Measurements from ENCODE around the gene ZNRD2. TPM values are rescaled to one million over a fixed set of nuclear protein-coding genes. Genes with fewer than 3 reads are reported as not detected.
"Not testable (repeated sequence)": the region's sequence is repeated elsewhere in the genome, so short reads cannot be mapped to it uniquely, and the experiment has no call there.

ZNRD2 gene, protein sequence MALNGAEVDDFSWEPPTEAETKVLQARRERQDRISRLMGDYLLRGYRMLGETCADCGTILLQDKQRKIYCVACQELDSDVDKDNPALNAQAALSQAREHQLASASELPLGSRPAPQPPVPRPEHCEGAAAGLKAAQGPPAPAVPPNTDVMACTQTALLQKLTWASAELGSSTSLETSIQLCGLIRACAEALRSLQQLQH
- total RNA-seq: 37.0 and 38.3 TPM in 2 replicates

DNA sequence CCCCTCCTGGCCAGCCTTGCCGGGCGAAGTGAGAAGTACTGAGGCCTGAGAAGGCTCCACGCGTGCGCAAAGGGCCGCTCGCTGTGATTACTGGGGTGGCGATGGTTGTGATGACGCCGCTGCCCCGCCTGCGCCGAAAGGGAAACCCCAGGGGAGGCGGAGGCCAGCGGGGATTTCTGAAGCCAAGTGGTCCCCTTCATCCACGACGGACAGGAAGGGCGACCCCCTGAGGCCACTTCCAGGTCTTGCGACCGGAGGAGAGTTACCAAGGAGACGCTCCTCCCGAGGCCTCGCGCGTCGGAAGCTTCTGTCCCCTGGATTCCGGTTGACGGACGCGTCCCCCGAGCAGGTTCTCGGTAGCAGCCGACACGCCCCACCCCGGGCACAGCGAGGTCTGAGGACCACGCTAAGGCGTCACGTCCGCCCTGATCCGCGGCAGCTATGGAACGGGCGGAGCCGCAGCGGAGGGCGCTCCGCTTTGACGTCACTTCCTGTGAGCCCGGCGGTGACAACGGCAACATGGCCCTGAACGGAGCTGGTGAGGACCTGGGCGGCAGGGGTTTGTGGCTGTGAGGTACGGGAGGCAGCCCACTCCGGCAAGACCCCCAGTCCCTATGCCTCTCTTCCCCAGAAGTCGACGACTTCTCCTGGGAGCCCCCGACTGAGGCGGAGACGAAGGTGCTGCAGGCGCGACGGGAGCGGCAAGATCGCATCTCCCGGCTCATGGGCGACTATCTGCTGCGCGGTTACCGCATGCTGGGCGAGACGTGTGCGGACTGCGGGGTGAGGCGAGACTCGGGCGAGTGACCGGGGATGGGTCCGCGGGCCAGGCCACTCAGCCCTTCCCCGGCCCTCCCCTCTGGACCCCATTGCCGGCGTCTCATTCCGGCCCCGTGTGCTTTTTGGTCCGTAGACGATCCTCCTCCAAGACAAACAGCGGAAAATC, at the start of gene ZNRD2:
ZNRD2 (plus strand) TSS at position 505 of the 946 bp plus-strand sequence; CDS start at position 520, 15 bp downstream.
- intact Hi-C loops (cut with micrococcal nuclease): loop anchor here (1.0 to 5.0 kb wide), 7 partner anchors 17 to 289 kb away; partner anchors contain the start of genes CFL1, KAT5 and PCNX3

DNA sequence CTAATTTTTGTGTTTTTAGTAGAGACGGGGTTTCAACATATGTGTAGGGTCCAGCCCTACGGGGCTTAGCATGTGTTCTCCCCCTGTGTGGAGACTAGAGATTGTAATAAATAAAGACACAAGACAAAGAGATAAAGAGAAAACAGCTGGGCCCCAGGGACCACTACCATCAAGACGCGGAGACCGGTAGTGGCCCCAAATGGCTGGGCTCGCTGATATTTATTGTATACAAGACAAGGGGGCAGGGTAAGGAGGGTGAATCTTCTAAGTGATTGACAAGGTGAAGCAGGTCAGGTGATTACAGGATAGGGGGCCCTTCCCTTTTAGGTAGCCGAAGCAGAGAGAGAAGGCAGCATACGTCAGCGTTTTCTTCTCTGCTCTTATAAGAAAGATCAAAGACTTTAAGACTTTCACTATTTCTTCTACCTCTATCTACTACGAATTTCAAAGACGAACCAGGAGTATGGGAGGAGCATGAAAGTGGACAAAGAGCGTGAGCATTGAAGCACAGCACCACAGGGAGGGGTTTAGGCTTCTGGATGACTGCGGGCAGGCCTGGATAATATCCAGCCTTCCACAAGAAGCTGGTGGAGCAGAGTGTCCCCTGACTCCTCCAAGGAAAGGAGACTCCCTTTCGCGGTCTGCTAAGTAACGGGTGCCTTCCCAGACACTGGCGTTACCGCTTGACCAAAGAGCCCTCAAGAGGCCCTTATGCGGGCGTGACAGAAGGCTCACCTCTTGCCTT, 48.3 kb upstream of the ZNRD2 start:
- intact Hi-C loops (cut with micrococcal nuclease): not testable (repeated sequence)

DNA sequence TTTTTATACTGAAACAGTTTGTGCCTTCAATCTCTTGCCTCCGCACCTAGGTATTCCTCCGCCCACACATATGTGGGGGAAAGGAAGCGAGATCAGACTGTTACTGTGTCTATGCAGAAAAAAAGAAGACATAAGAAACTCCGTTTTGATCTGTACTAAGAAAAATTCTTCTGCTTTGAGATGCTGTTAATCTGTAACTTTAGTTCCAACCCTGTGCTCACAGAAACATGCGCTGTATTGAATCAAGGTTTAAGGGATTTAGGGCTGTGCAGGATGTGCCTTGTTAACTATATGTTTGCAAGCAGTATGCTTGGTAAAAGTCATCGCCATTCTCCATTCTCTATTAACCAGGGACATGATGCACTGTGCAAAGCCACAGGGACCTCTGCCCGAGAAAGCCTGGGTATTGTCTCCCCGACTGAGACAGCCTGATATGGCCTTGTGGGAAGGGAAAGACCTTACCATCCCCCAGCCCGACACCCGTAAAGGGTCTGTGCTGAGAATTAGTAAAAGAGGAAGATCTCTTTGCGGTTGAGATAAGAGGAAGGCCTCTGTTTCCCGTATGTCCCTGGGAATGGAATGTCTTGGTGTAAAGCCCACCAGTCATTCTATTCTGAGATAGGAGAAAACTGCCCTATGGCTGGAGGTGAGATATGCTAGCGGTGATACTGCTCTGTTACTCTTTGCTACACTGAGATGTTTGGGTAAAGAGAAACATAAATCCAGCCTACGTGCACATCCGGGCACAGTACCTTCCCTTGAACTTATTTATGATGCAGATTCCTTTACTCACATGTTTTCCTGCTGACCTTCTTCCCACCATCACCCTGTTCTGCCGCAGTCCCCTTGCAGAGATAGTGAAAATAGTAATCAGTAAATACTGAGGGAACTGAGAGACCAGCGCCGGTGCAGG, 47.3 kb upstream of the ZNRD2 start:
- intact Hi-C loops (cut with micrococcal nuclease): not testable (repeated sequence)

DNA sequence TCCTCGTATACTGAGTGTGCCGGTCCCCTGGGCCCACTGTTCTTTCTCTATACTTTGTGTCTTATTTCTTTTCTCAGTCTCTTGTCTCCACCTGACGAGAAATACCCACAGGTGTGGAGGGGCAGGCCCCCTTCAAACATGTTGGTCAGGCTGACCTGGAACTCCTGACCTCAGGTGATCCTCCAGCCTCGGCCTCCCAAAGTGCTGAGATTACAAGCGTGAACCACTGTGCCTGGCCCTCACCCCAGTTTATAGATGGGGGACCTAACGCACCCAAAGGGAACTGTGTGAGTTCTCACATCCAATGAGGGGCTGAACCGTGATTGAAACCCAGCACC, 46.7 kb upstream of the ZNRD2 start:
- intact Hi-C loops (cut with micrococcal nuclease): not testable (repeated sequence)

DNA sequence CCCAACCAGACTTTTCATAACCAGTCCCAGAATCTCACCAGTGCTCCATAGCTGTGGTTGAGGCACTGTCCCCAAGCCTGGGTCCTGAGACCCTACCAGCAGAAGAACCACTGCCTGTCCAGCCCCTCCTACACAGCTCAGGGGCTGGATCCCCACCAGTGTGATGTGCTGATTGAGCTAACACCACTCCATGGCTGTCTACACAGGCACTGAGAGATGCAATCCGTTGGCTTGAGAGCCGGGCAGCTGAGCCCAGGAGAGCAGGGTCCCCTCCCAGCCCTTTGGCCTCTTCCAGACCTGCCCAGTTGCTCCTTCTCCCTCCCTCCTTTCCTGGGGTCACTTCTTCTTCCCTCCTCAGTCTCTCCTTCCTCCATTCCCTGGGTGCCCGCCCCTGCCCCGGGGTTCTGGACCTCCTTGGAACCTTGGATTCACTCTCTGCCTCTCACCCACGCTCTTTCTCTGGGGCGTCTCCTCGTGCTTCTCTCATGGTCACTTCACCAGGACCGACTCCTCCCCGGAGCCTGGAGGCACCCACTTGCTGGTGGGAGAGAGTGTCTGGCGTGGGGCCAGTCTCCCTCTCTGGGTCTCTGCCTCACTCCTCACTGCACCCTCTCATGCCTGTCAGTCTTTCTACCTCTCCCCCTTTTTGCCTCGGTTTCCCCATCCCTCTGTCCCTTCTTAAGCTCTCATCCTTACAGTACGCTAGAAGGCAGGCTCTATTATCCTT, 46.1 kb upstream of the ZNRD2 start:
- intact Hi-C loops (cut with micrococcal nuclease): loop anchor here (2.0 kb wide), 1 partner anchor 17 kb away; no protein-coding TSS in a partner anchor

DNA sequence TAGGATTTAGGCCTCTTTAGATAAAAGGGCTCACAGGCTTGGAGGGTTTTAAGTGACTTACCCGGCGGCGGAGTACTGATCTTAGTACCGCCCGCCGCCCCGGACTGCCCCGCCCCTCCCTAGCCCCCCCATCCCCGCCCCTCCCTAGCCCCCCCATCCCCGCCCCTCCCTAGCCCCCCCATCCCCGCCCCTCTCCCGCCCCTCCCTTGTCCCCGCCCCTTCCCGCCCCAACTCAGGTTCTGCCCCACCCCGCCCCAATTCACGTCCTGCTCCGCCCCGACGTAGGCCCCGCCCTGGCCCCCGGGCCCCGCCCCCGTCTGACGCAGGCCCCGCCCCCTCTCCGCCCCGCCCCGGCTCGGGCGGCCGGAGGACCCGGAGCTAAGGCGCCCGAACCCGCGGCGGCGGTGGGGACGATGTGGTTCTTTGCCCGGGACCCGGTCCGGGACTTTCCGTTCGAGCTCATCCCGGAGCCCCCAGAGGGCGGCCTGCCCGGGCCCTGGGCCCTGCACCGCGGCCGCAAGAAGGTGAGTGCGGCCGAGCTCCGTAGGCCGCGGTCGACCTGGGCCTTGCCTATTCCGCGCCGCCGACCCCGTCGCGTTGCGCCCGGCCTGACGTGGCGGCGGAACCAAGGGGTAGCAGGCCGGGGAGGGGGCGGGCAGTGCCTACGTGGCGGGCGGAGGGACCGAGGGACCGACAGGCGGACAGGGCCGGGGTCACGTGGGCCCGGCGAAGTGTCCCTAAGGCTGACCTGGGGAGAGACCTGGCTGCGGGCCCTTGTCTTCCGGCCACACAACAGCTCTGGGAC, 45.3 kb upstream of the ZNRD2 start, which contains the start of gene SCYL1:
SCYL1 (plus strand) TSS at position 343 of the 805 bp plus-strand sequence; CDS start at position 414, 71 bp downstream.
- intact Hi-C loops (cut with micrococcal nuclease): loop anchor here (2.0 kb wide), 1 partner anchor 16 kb away; no protein-coding TSS in a partner anchor

DNA sequence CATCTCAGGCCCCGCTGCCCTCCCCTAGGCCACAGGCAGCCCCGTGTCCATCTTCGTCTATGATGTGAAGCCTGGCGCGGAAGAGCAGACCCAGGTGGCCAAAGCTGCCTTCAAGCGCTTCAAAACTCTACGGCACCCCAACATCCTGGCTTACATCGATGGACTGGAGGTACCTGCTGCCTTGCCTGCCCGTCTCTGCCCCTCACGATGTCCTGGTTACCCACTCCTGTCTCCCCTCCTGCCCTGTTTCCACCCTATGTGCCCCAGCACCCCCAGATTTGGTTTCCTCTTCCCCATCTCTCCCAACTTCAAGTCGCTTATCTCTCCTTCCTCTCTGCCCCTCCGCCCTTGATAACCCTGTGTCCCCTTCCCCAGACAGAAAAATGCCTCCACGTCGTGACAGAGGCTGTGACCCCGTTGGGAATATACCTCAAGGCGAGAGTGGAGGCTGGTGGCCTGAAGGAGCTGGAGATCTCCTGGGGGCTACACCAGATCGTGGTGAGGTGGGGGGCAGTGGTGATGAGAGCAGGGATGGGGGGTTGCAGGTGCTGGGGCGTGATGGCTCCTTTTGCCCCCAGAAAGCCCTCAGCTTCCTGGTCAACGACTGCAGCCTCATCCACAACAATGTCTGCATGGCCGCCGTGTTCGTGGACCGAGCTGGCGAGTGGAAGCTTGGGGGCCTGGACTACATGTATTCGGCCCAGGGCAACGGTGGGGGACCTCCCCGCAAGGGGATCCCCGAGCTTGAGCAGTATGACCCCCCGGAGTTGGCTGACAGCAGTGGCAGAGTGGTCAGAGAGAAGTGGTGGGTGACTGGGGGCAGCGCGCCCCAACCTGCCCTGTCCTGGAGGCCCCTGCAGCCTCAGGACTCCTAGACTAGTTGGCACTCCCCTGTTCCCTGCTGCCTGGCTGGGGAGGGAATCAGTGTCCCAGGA, 44.5 kb upstream of the ZNRD2 start:
- intact Hi-C loops (cut with micrococcal nuclease): loop anchor here (2.0 kb wide), 1 partner anchor 15 kb away; no protein-coding TSS in a partner anchor

DNA sequence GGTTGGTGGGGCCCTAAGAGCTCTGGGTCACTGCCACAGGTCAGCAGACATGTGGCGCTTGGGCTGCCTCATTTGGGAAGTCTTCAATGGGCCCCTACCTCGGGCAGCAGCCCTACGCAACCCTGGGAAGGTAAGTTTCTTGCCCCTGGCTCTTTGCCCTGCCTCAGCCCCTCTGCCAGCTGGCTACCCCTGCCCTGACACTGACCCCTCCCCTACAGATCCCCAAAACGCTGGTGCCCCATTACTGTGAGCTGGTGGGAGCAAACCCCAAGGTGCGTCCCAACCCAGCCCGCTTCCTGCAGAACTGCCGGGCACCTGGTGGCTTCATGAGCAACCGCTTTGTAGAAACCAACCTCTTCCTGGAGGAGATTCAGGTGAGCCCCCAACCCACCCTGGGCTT, 43.5 kb upstream of the ZNRD2 start:
- intact Hi-C loops (cut with micrococcal nuclease): no loop called here

DNA sequence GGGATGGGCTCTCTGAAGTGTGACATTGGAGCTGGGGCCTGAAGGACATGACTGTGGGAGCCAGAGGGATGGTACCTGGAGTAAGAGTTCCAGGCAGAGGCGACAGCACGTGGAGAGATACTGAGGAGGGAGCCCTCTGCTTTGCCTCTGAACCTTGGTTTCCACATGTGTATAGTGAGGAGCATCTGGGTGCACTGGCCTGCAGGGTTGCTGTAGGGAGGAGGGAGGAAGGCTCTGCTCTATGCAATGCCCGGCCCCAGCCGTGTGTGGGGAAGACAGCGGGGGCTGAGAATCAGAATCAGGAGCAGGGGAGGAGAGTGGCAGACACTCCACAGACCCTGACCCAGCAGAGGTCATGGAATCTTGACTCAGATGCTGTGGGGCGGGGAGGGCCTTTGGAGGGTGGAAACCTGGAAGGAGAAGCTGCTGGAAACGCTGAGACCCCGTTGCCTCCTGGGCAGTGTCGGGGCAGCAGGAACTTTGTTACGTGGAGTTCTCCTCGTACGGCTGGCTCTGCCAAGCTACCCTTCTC, 41.4 kb upstream of the ZNRD2 start:
- intact Hi-C loops (cut with micrococcal nuclease): no loop called here

DNA sequence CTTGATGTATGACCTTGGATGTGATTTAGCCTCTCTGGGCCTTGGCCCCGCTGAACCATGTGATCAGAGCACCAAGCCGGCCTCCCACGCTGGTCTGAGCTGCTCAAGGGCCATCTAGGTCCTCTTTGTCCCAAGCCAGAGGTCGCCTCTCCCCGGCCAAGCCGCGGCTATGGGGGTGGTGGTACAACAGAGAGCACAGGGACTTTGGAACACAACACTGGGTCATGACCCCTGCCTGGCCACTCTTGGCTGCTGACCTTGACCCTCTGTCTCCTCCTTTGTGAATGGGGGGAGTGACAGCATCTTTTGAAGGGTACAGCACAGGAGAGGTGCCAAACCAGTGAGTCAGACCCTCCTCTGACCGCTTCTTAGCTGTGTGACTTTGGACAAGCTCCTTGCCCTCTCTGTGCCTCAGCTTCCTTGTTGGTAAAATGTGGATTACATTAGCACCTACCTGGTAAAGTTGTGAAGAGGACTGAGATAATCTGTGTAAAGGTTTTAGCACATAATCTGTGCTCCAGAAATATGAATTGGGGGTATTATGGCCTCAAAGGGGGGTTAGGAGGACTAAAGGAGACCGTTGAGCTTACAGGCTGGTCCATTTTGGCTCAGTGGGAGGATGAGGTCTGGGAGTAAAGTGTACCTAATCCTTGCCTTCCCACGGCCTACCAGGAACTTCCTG, 40.7 kb upstream of the ZNRD2 start:
- intact Hi-C loops (cut with micrococcal nuclease): no loop called here

DNA sequence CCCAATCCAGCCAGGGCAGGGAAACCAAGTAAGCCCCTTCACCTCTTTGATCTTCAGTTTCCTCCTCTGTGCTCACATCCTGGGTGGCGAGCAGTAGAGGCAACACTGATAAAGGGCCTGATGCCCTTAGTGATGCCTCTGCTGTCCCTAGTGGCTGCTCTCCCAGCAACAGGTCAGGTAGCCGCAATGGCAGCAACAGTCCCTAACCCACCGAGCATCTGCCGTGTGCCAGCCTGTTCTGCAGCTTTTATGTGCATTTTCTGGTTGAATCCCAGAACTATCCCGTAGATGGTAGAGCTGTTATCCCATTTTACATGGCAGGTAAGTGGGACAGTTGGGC, 40.1 kb upstream of the ZNRD2 start:
- intact Hi-C loops (cut with micrococcal nuclease): no loop called here

DNA sequence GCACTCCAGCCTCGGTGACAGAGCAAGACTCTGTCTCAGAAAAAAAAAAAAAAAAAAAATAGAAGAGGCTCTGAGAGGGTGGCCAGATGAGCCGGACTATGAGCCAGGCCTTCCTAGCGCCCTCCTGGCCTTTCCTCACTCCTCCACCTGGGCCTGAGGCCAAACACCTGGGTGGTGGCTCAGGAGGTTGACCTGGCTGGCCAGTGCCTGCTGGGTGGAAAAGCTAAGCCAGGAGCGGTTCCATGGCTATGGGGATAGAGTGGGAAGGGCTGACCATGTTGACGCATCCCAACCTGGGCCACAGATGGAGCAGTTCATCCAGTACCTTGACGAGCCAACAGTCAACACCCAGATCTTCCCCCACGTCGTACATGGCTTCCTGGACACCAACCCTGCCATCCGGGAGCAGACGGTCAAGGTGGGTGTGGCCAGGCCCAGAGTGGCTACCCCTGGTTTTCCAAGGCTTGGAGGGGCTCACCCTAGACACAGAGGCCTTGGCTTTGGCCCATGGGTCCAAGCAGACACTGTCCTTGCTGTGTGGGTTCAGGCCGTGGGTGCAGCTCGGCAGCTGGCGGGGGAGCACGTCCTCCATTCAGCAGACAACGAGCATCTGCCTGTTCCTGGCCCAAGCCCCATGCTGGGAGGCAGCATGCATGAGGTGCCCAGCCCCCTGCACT, 37.8 kb upstream of the ZNRD2 start:
- intact Hi-C loops (cut with micrococcal nuclease): no loop called here

DNA sequence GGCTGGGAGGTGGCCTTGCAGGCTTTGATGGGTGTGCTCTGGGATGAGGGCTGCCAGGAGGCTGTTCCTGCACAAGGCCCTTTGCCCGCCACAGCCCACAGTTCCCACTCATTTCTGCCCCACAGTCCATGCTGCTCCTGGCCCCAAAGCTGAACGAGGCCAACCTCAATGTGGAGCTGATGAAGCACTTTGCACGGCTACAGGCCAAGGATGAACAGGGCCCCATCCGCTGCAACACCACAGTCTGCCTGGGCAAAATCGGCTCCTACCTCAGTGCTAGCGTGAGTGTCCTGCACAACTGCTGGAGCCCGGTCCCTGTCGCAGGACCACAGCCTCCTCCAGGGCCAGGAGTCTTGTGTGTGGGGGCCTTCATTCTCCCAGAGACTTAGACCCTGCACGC, 35.2 kb upstream of the ZNRD2 start:
- intact Hi-C loops (cut with micrococcal nuclease): no loop called here

DNA sequence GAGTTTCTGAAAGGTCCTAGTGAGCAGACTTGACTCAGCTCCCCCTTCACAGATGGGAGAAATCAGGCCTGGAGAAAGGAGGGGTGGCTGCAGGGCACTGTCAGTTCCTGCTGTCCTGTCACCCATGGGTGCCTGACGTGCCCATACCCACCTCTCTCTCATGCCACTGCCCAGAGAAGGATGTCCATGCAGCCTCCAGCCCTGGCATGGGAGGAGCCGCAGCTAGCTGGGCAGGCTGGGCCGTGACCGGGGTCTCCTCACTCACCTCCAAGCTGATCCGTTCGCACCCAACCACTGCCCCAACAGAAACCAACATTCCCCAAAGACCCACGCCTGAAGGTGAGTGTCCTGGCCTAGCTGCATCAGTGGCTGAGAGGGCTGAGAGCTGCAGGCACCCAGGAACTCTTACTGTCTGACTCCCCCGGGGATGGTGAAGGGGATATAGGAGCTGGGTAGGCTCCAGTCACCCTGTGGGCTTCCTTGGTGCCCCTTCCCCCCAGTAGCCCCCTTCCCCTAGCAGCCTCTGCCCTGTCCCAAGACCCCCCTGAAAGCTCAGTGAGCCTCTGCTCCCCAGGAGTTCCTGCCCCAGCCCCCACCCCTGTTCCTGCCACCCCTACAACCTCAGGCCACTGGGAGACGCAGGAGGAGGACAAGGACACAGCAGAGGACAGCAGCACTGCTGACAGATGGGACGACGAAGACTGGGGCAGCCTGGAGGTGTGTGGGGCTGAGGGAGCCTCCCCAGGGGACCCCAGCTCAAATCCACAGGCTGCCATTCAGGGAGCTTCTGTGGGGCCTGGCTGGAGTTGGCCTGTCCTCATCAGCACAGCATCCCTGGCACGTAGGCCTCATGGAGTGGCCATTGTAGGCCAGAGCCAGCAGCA, 33.6 kb upstream of the ZNRD2 start:
- intact Hi-C loops (cut with micrococcal nuclease): no loop called here

DNA sequence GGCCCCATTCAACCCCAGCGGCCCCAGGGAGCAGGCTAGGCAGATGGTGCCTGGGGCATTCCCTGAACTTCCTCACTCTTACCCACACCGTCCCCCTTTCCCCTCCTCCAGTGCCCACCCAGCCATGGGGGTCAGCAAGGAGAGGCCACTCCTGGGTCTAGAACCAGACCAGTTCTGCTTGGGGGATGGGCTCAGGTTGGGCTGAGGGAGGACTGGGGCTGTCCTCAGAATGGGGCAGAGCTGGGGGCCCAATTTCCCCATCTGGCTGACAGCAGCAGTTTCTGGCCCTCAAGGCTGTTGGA, 33.0 kb upstream of the ZNRD2 start:
- intact Hi-C loops (cut with micrococcal nuclease): no loop called here
